ENCODE results near the gene TNNT2.

The TNNT2 gene

GRCh38 chr1:201376464-201377374 is 761 bp downstream of the TNNT2 start:
- peak; percentile 38 for DNase-seq (ENCODE audit: low spot score)

- DNase-seq (ENCODE audit: low spot score): no peak
Measured at GRCh38 chr1:201376107-201376463, 1.4 kb downstream of the TNNT2 start.

- DNase-seq (ENCODE audit: low spot score): peak; percentile 25
Measured at GRCh38 chr1:201375169-201375568, 2.3 kb downstream of the TNNT2 start.

- DNase-seq (ENCODE audit: low spot score): no peak
Measured at GRCh38 chr1:201374364-201374763, 3.1 kb downstream of the TNNT2 start.

- DNase-seq (ENCODE audit: low spot score): no peak
Measured at GRCh38 chr1:201371792-201372191, 5.7 kb downstream of the TNNT2 start.

GRCh38 chr1:201371276-201371675 is 6.2 kb downstream of the TNNT2 start:
- no peak for DNase-seq (ENCODE audit: low spot score)

- no peak for DNase-seq (ENCODE audit: low spot score)
Measured at GRCh38 chr1:201370500-201370899, 7.0 kb downstream of the TNNT2 start.

- DNase-seq (ENCODE audit: low spot score): no peak
Measured at GRCh38 chr1:201369209-201369608, 8.3 kb downstream of the TNNT2 start.

GRCh38 chr1:201366696-201367095 is 10.8 kb downstream of the TNNT2 start:
- no peak for DNase-seq (ENCODE audit: low spot score)

- DNase-seq (ENCODE audit: low spot score): no peak
Measured at GRCh38 chr1:201365251-201365650, 12.2 kb downstream of the TNNT2 start.

GRCh38 chr1:201364808-201365105 is 12.7 kb downstream of the TNNT2 start:
- no peak for DNase-seq (ENCODE audit: low spot score)

GRCh38 chr1:201363467-201363866 is 14.0 kb downstream of the TNNT2 start:
- no peak for DNase-seq (ENCODE audit: low spot score)

- no peak for DNase-seq (ENCODE audit: low spot score)
Measured at GRCh38 chr1:201362906-201363305, 14.6 kb downstream of the TNNT2 start.

- DNase-seq (ENCODE audit: low spot score): peak; percentile 39
Measured at GRCh38 chr1:201361652-201362504, 15.6 kb downstream of the TNNT2 start.

- no peak for DNase-seq (ENCODE audit: low spot score)
Measured at GRCh38 chr1:201360901-201361651, 16.4 kb downstream of the TNNT2 start.

GRCh38 chr1:201360486-201360885 is 17.0 kb downstream of the TNNT2 start:
- DNase-seq (ENCODE audit: low spot score): no peak

- no peak for DNase-seq (ENCODE audit: low spot score)
Measured at GRCh38 chr1:201359873-201360210, 17.6 kb downstream of the TNNT2 start.

- DNase-seq (ENCODE audit: low spot score): no peak
Measured at GRCh38 chr1:201359031-201359872, 18.2 kb downstream of the TNNT2 start.

GRCh38 chr1:201358596-201358995 is 18.9 kb downstream of the TNNT2 start:
- DNase-seq (ENCODE audit: low spot score): peak; percentile 42

- DNase-seq (ENCODE audit: low spot score): no peak
Measured at GRCh38 chr1:201357636-201358348, 19.7 kb downstream of the TNNT2 start.

- DNase-seq (ENCODE audit: low spot score): no peak
Measured at GRCh38 chr1:201357211-201357610, 20.3 kb downstream of the TNNT2 start.
